ENCODE results near the gene CNTN5.

The CNTN5 gene

DNA sequence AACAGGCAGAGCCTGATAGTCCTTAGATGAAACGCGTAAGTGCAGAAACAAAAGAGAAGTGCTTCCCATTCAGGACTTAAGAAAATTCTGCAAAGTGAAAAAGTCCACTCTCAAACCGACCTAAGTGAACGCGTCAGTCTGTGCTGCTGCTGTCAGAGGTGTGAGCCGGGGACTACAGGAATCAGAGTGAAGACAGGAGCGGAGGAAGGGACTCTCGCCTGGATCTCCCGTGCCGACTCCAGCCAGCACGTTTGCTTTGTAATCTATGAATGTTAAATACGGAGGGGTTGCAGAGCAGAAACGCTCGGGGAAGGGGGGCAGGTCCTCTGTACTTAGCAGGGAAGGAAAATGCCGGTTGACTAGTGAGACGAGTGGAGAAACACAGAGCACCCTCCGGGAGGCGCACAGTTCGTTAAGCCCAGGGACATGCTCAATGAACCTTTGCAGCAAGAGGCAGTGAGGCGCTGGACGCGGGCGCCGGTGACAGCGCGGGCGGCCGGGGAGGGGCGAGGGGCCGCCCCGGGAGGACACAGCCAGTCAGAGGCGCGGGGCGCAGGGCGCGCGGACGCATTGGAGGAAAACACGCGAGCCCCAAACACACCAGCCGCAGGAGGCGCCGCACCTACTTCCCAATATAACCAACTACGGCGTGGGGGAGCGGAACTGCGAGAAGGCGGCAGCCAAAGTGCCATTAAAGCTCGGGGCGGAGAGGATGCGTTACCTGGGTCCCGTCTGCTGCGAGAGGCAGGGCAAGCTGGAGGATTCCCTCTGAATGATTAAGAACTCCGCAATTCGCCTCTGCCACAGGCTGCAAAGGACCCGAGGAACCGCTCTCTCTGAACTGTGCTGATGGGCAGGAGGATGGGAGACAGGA lies at the start of gene CNTN5:
Gene CNTN5, plus strand, starts transcription at position 598 of the 874 bp plus-strand sequence.
- ATAC-seq, result peak; percentile 87
- TF ChIP-seq TOX (CRISPR knock-in tag; IDR thresholded peaks at IDR 0.05; ENCODE audit: borderline replicate concordance) (no peak), ZNF70 (CRISPR knock-in tag; IDR thresholded peaks at IDR 0.05) (no peak), ZFP3 (CRISPR knock-in tag; IDR thresholded peaks at IDR 0.05) (no peak), PATZ1 (CRISPR knock-in tag; IDR thresholded peaks at IDR 0.05; ENCODE audit: borderline replicate concordance) (no peak), ESRRG (CRISPR knock-in tag; IDR thresholded peaks at IDR 0.05) (no peak), CSRNP3 (CRISPR knock-in tag; IDR thresholded peaks at IDR 0.05) (no peak), SNAI2 (CRISPR knock-in tag; IDR thresholded peaks at IDR 0.05) (no peak), ISL1 (CRISPR knock-in tag; IDR thresholded peaks at IDR 0.05) (no peak), TCF4 (CRISPR knock-in tag; IDR thresholded peaks at IDR 0.05; ENCODE audit: borderline replicate concordance) (no peak), ARNTL (CRISPR knock-in tag; IDR thresholded peaks at IDR 0.05; ENCODE audit: borderline replicate concordance, low read depth) (no peak), CSDC2 (CRISPR knock-in tag; IDR thresholded peaks at IDR 0.05) (no peak), ZNF565 (CRISPR knock-in tag; conservative IDR thresholded peaks at IDR 0.05; ENCODE audit: low read depth) (no peak), GLIS3 (CRISPR knock-in tag; IDR thresholded peaks at IDR 0.05) (no peak), RARB (CRISPR knock-in tag; IDR thresholded peaks at IDR 0.05) (no peak), OSR1 (CRISPR knock-in tag; IDR thresholded peaks at IDR 0.05) (no peak), BACH2 (CRISPR knock-in tag; IDR thresholded peaks at IDR 0.05; ENCODE audit: borderline replicate concordance) (no peak), ZFP30 (CRISPR knock-in tag; IDR thresholded peaks at IDR 0.05) (no peak)
- TF ChIP-seq, protein P1, sequence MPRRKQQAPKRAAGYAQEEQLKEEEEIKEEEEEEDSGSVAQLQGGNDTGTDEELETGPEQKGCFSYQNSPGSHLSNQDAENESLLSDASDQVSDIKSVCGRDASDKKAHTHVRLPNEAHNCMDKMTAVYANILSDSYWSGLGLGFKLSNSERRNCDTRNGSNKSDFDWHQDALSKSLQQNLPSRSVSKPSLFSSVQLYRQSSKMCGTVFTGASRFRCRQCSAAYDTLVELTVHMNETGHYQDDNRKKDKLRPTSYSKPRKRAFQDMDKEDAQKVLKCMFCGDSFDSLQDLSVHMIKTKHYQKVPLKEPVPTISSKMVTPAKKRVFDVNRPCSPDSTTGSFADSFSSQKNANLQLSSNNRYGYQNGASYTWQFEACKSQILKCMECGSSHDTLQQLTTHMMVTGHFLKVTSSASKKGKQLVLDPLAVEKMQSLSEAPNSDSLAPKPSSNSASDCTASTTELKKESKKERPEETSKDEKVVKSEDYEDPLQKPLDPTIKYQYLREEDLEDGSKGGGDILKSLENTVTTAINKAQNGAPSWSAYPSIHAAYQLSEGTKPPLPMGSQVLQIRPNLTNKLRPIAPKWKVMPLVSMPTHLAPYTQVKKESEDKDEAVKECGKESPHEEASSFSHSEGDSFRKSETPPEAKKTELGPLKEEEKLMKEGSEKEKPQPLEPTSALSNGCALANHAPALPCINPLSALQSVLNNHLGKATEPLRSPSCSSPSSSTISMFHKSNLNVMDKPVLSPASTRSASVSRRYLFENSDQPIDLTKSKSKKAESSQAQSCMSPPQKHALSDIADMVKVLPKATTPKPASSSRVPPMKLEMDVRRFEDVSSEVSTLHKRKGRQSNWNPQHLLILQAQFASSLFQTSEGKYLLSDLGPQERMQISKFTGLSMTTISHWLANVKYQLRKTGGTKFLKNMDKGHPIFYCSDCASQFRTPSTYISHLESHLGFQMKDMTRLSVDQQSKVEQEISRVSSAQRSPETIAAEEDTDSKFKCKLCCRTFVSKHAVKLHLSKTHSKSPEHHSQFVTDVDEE (CRISPR knock-in tag; IDR thresholded peaks at IDR 0.05), result no peak
- TF ChIP-seq, protein P2, sequence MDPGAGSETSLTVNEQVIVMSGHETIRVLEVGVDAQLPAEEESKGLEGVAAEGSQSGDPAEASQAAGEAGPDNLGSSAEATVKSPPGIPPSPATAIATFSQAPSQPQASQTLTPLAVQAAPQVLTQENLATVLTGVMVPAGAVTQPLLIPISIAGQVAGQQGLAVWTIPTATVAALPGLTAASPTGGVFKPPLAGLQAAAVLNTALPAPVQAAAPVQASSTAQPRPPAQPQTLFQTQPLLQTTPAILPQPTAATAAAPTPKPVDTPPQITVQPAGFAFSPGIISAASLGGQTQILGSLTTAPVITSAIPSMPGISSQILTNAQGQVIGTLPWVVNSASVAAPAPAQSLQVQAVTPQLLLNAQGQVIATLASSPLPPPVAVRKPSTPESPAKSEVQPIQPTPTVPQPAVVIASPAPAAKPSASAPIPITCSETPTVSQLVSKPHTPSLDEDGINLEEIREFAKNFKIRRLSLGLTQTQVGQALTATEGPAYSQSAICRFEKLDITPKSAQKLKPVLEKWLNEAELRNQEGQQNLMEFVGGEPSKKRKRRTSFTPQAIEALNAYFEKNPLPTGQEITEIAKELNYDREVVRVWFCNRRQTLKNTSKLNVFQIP (CRISPR knock-in tag; IDR thresholded peaks at IDR 0.05; ENCODE audit: borderline replicate concordance, low read depth), result no peak

DNA sequence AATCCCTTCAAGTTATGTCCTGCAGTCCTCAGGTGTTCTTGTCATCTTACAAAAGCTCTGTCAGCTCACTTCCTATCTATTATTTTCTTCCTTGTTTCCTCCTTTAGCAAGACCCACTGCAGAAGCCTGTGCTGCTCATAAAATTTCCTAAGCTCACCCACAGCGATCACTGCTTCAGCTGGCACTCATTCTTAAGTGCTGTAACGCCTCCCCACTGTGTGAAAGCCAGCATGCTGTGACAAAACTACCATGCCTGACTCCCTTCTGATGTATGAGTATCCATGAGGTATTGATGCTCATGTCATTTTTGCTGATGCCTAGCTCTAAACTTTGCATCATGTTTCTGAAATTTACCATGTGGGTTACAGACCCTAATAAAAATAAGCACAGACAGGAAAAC lies 41.5 kb upstream of the CNTN5 start:
- no peak for ATAC-seq
- TF ChIP-seq ISL1 (CRISPR knock-in tag; IDR thresholded peaks at IDR 0.05), result no peak
- no peak for TF ChIP-seq GLIS3 (CRISPR knock-in tag; IDR thresholded peaks at IDR 0.05)
- no peak for TF ChIP-seq CSRNP3 (CRISPR knock-in tag; IDR thresholded peaks at IDR 0.05)
- no peak for TF ChIP-seq ZFP30 (CRISPR knock-in tag; IDR thresholded peaks at IDR 0.05)
- no peak for TF ChIP-seq ZNF565 (CRISPR knock-in tag; conservative IDR thresholded peaks at IDR 0.05; ENCODE audit: low read depth)
- TF ChIP-seq SNAI2 (CRISPR knock-in tag; IDR thresholded peaks at IDR 0.05), result no peak
- TF ChIP-seq PATZ1 (CRISPR knock-in tag; IDR thresholded peaks at IDR 0.05; ENCODE audit: borderline replicate concordance), result no peak
- TF ChIP-seq TCF4 (CRISPR knock-in tag; IDR thresholded peaks at IDR 0.05; ENCODE audit: borderline replicate concordance), result no peak
- TF ChIP-seq, protein P1 (CRISPR knock-in tag; IDR thresholded peaks at IDR 0.05), result no peak
- TF ChIP-seq ZFP3 (CRISPR knock-in tag; IDR thresholded peaks at IDR 0.05), result no peak
- no peak for TF ChIP-seq TOX (CRISPR knock-in tag; IDR thresholded peaks at IDR 0.05; ENCODE audit: borderline replicate concordance)
- no peak for TF ChIP-seq BACH2 (CRISPR knock-in tag; IDR thresholded peaks at IDR 0.05; ENCODE audit: borderline replicate concordance)
- no peak for TF ChIP-seq PPARA (CRISPR knock-in tag; IDR thresholded peaks at IDR 0.05; ENCODE audit: borderline replicate concordance)
- TF ChIP-seq ARNTL (CRISPR knock-in tag; IDR thresholded peaks at IDR 0.05; ENCODE audit: borderline replicate concordance, low read depth), result no peak
- TF ChIP-seq CREB5 (CRISPR knock-in tag; IDR thresholded peaks at IDR 0.05; ENCODE audit: low read depth), result no peak

Measured in SK-N-SH treated with all-trans-retinoic acid at 6 μM for 48 hours (cell line).